ENCODE data around the gene FLNA.
A peak's percentile ranks its signal among the peaks of the same experiment; 100 is the strongest.
"Not testable (repeated sequence)": the region's sequence is repeated elsewhere in the genome, so short reads cannot be mapped to it uniquely, and the experiment has no call there.

FLNA gene

DNA sequence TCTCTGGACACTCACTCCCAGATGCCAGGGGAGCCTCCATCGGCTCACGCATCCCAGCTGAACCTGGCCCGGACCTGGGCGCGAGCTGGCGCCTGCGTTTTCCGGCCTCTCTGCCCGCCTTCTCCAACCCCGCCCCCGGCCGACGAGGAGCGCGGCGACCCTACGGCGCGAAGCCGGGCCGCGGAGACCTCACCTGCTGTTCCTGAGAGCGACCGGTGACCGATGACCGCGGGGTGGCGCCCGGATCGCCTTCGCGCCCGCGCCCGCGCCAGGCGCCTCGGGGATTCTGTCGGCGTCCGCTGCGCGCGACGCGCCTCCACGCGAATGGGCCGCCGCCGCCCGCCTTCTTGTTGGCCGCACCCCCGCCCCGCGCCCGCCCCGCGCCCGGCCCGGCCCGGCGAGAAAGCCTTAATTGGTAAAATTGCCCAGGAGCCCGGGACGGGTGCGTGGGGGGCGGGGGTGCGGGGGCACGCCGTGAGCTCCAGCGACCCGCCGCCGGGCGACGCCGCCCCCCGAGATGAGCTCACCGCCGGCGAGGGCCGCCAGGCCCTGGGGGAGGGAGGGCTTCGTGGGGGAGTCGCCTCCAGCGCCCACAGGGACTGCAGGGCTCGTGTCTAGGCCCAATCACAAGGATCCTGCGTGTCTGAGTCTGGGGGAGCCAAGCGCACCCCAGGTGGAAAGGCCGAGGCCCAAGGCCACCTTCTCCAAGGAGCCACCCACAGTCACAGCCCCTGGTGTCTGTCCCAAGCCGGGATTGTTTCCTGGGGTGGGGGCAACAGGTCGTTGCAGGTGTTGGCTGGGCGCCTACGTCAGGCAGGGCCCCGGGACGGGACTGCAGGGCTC is at the start of gene FLNA:
TSS of gene FLNA (minus strand) at position 322 of the 843 bp plus-strand sequence. CDS start 3,389 bp downstream, outside the sequence.
- no peak for DNase-seq (ENCODE audit: low spot score)

- DNase-seq (ENCODE audit: low spot score): no peak
Observed at GRCh38 chrX:154420402-154420756, 45.9 kb upstream of the FLNA start.

DNA sequence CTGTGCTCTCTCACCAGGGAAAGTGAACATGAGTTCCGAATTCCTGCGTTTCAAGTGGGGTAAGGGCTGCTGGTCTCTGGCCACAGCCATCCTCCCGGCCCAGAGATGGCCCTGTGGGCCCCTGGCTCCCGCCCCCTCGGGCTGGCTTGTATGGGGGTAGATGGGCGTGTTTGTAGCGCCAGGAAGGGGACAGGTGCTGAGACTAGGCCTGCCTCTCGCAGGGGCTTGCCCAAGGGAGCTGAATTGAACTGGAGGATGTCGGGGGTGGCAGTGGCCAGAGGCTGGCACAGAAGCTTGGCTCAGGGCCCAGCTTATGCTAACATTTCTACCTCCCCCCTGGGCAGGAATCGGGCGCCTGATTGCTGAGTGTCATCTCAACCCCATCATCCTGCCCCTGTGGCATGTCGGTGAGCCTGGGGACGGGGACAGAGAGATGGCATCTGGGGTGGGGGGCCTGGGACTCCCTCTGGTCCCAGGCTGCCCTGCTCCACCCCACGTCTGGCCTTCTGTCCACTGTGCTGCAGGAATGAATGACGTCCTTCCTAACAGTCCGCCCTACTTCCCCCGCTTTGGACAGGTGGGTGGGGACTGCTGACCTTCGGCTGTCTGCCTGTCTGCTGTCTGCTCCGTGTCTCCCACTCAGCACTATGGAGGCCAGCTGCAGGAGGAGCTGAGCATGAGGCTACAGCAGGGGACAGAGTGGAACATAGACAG is 45.4 kb upstream of the FLNA start:
- DNase-seq (ENCODE audit: low spot score): no peak

GRCh38 chrX:154419189-154419588 is 44.8 kb upstream of the FLNA start:
- DNase-seq (ENCODE audit: low spot score): no peak

- no peak for DNase-seq (ENCODE audit: low spot score)
Observed at GRCh38 chrX:154417157-154417556, 42.7 kb upstream of the FLNA start.

DNA sequence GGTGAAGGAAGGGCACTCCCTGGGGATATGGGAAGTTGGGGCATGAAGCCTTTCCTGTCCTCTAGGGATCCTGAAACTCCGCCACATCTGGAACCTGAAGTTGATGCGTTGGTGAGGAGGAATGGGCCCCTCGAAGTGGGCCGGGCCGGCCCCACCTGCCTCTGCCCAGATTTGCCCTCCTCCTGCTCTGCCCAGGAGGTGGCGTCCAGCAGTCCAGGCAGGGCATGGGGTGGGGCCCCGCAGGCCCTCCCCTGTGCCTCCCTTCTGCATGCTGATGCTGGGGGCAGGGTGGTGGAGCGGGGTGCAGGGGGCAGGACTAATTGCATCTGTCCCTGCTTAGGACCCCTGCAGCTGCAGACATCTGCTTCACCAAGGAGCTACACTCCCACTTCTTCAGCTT is 38.7 kb upstream of the FLNA start:
- DNase-seq (ENCODE audit: low spot score): no peak

GRCh38 chrX:154412468-154412867 is 38.0 kb upstream of the FLNA start:
- no peak for DNase-seq (ENCODE audit: low spot score)

- peak; percentile 45 for DNase-seq (ENCODE audit: low spot score)
Observed at GRCh38 chrX:154411981-154412340, 37.5 kb upstream of the FLNA start.

DNA sequence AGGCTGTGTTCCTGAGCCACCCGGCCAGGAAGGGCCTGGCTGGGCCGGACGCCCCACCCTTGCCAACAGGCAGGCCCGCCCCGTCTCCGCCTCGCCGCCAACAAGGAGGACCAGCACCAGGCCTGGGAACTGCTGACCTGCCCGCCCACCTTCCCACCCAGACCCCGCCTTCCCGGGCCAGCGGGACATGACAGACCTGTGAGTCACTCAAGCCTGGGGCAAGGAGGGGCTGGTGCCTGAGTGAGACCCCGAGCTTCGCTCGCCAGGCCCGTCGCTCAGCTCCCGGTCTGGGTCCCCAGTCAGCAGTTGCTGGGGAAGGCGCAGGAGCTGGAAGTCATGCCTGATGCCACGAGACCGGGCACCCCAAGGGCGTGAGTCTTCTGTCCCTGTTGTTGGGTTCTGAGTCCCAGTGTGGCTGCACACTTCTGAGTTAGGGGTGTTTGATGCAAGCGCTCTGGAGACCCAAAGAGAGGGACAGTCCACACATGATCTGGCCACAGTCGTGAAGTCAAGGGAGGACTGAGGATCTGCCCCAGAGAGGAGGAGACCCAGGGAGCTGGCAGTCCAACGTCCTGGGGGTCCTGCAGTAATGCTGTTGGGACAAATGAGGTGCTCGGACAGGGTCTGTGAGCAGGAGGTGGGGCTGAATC is 34.9 kb upstream of the FLNA start, which contains the start of gene DNASE1L1:
TSS of gene DNASE1L1 (minus strand) at position 33 of the 650 bp plus-strand sequence. CDS start 3,686 bp downstream, outside the sequence.
- peak; percentile 64 for DNase-seq (ENCODE audit: low spot score)

- no peak for DNase-seq (ENCODE audit: low spot score)
Observed at GRCh38 chrX:154408659-154409221, 34.3 kb upstream of the FLNA start.

- DNase-seq (ENCODE audit: low spot score): no peak
Observed at GRCh38 chrX:154404625-154405192, 30.3 kb upstream of the FLNA start.

DNA sequence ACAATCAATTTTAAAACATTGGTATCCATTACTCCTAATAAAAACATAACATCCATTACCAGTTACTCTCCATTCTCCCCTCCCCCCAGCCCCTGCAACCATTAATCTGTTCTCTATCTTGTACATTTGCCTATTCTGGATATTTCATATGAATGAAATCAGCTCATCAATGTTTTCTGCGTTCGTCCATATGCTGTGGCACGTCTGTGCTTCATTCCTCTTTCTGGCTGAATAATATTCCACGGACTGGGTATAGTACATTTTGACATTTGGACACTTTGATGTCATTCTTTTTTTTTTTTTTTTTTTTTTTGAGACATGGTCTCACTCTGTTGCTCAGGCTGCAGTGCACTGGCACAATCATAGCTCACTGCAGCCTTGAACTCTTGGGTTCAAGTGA is 29.4 kb upstream of the FLNA start:
- no peak for DNase-seq (ENCODE audit: low spot score)

- no peak for DNase-seq (ENCODE audit: low spot score)
Observed at GRCh38 chrX:154403192-154403591, 28.8 kb upstream of the FLNA start.

GRCh38 chrX:154402622-154403127 is 28.2 kb upstream of the FLNA start:
- no peak for DNase-seq (ENCODE audit: low spot score)

DNA sequence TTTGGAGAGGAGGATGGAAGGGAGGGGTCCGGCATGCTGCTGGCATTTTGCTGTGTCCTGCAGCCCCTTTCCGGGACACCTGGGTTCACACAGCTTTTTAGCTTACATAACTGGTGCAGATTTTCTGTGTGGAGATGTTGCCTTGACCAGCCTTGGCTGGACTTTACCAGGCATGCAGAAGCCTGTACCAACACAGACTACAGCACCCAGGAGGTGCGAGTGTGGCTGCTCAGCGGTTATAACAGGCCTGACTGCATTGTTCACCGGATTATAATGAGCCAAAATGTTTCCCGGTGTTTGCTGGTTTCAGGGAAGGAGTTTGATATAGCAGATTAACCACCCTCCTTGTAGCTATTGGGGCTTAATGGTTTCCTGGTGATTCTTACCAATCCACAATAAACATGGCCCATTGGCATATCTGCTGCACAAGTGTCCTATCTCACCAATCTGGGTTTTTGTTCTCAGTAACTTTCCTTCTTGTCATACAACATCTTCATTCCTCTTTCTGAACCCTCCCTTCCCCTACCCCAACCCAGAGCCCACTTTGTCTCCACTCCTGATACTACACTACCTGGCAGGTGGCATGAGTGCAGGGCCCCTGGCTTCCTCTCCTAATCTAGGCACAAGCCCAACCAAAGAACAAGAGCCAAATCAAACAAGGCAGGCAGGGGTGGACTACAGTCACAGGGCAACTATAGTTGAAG is 27.6 kb upstream of the FLNA start:
- no peak for DNase-seq (ENCODE audit: low spot score)

- no peak for DNase-seq (ENCODE audit: low spot score)
Observed at GRCh38 chrX:154401045-154401799, 26.8 kb upstream of the FLNA start.

- not testable (repeated sequence) for DNase-seq (ENCODE audit: low spot score)
Observed at GRCh38 chrX:154400369-154400817, 26.0 kb upstream of the FLNA start.

- DNase-seq (ENCODE audit: low spot score): no peak
Observed at GRCh38 chrX:154399527-154400368, 25.3 kb upstream of the FLNA start.
